ENCODE results near the gene RFWD3.

RFWD3 gene

DNA sequence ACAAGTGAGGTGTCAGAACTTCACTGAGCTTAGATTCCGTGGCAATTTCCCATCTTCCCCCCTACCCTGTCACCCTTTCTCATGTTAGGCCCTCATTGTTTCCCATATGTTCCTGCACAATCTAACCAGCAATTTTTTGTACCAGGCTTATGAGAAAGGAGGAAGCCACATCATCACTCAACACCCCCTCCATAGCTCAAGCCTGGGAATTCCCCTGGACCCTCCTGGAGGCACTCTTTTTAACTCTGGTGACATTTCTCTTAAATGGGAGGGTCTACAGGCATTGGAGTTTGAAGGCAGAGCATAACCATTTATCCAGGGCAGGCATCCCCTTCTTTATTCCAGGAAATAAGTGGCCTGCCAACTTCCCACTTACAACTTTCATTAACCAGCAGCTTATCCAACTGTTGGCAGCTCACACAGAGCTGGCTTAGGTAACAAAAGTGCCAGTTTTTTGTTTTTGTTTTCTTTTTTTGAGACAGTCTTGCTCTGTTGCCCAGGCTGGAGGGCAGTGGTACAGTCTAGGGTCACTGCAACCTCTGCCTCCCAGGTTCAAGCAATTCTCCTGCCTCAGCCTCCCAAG, 49.4 kb downstream of the RFWD3 start:
- no peak for DNase-seq (ENCODE audit: low read depth)

DNA sequence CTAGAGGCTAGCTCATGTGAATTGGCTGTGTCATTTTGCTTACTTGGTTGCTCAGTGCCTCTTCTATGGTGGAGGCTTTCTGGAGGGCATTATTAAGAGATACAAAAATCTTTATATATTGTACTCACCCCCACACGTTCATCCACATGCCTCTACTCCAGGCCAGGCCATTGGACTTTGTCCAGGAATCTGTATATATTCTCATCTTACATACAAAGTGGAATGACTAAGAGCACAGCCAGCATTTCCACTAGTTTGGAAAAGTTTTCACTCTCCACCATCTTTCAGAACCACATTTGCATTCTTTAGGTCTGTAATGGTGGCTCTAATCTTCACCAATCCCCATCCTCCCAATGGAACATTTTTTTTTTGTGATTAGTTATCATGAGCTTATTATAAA, 55.0 kb downstream of the RFWD3 start:
- DNase-seq (ENCODE audit: low read depth) = no peak

DNA sequence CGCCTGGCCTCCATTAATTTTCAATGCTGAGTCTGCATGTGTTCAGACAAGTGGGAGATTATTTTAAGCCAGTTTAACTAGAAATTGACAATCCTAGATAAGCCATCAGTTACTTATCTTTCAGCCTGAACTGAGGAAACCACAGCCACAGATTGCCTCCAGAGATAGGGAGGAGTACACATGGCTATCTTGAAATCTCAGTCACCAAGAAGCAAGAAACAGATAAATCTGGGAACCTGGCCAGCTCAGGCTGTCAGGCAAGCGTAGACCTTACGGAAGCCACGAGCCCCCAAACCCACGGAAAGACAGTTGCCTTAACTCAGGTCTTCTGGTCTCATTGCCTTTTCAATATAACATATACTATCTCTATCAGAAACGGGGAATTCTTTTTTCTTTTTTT, 57.7 kb downstream of the RFWD3 start:
- no peak for DNase-seq (ENCODE audit: low read depth)

DNA sequence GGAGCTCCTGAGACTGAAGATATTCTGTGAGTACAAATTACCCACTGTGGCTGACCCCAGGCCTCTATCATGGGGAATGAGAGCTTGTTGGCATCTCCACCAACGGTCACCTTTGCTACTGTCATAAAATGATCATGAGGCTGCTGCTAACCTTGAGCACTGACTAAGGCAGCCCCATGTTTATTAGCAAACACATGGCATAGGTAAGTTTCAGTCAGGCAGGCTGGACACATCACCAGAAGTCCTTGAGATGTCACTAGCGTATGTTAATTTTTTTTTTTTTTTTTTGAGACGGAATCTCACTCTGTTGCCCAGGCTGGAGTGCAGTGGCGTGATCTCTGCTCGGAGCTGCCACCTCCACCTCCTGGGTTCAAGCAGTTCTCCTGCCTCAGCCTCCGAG, 58.3 kb downstream of the RFWD3 start:
- no peak for DNase-seq (ENCODE audit: low read depth)

DNA sequence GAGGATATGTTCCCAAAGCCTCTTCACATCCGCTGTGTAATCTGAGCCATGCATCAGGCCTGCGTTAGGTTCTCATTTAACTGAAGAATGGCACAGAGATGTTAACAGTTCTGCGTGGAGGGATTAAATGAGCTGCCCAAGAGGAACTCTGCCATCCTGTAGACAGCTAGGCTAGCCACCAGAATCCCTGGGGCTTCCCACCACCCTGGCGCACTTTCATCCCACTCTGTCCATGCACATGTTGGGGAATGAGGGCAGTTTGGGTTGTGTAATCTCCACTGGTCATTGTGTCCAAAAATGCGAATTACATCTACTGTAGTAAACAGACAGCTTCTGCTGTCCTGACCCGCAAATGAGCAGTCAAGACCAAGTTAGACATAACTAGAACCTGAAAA, 58.7 kb downstream of the RFWD3 start:
- no peak for DNase-seq (ENCODE audit: low read depth)

DNA sequence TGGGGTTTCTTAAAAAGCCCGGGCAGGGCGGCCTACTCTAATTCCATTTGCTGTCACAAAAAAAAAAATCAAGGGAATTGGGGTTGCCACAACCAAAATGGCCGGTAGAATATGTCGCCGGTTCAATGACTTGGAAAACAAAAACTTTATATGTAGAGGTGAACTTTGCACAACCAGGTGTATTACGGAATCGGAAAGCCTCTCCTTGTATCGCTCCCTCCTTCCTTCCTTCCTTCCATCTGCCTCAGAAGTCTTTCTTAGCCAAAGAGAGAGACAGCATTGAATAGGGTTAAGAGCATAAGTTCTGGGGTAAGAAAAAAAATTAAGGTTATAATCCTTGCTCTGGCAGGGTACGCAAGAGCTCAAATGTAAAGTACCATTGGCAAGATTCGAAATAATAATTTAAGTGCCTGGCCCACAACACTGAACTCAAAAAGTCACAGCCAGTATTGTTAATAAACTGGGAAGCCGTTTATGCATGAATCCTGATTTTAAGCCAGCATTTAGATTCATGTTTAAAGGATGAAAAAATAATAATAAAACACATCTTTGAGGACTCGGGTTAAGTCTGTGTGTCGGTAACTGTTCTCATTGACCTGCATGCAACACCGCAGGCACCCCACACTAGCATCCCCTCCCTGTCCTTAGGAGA, 59.2 kb downstream of the RFWD3 start:
- no peak for DNase-seq (ENCODE audit: low read depth)

DNA sequence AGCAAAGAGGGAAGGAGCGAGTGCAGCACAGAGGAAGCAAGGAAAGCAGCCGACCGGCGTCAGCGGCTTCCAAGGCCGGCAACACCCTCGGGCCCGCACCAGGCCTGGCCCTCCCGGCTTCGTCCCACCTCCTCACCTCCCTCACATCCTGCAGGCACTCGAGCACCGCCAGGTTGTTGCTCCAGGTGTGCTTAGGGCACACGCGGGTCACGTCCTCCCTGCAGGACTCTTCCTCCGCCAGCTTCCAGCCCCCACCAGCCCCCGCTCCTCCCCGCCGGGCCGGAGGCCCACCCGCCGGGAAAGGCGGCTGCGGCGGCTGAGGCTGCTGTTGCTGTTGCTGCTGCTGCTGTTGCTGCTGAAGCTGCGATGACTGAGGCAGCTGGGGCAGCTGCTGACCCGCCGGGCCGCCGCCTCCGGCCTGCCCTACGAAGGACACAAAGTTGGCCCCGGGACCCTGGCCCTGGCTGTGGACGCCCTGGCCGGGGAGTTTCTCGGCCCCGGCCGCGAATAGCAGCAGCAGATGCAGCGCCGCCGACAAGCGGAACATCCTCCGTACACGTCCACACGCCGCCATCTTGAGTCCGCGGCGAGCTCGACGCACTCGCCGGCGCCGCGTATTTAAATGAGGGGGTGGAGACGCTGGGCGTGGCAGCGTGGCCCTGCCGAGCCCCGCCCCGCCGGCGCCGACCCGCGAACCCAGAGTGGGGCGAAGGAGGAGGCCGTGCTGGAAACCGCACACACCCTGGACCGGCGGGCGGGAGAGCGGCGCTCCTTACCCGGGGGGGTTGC, 60.0 kb downstream of the RFWD3 start, which contains the start of gene GLG1:
Gene GLG1 (minus strand): TSS at position 594 of the 789 bp plus-strand sequence. CDS start 20 bp downstream, at position 574.
- peak; percentile 79 for DNase-seq (ENCODE audit: low read depth)

DNA sequence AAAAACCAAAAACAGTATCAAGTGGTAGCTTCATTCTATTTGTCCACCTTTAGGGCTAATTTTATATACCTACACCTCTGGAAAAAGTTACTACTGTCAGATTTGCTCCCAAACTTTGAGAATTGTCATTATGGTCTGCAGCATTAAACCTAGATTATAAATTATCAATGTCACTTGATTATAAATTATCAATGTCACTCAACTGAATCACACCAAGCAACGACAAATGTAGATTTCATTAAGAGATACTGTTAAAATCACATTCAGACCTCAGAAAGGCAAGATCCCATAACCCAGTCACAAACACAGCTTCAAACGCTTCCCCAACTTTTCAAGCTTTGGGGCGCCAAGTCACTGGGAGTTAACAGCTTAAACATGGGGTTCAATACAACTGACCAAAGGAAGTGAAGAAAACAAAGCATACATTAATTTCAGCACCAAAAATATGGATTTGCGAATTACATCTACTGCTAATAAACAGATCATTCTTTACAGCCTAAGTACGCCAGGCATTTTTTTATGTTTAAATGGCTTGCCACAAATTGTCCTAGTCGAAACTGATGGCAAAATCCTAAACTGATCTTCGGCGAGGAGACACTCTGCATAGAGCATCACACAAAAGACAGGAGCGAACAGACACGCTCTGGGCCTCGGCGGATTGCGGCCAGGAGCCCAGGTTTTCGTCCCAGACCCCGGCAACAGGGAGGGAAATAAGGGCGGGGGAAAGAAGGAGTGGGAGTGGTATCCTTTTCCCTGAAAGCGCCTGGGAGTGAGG, 60.7 kb downstream of the RFWD3 start:
- DNase-seq (ENCODE audit: low read depth) = no peak

DNA sequence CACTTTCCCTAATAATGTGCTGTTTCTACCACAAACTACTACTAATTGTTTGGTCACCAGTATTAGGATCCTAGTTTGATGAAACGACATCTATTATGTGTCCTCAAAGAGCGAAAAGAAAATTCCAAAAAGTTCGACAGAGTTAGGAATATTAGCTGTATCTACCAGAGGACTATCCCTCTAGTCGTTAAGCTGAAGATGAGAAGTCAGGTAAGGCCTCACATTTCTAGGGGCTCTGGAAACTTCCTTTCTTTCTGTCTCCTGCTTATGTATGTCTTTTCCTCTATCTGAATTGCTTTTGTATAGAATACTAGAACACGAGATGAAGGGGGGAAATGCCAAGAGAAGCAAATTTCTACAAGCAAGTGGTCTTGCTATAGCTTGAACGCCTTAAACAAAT, 61.3 kb downstream of the RFWD3 start:
- no peak for DNase-seq (ENCODE audit: low read depth)

DNA sequence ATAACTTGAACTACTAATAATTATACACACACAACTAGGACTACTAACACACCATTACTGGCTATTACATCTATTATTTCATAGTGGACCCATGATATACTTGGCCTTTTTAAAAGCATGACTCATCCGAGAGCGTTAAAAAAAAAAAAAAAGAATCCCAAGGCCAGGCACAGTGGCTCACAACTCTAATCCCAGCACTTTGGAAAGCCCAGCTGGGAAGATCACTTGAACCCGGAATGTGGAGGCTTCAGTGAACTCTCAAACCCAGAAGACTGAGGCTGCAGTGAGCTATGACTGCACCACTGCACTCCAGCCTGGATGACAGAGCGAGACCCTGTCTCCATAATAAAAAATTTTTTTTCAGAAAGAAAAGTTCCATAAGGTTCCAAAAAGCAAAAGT, 62.8 kb downstream of the RFWD3 start:
- no peak for DNase-seq (ENCODE audit: low read depth)

DNA sequence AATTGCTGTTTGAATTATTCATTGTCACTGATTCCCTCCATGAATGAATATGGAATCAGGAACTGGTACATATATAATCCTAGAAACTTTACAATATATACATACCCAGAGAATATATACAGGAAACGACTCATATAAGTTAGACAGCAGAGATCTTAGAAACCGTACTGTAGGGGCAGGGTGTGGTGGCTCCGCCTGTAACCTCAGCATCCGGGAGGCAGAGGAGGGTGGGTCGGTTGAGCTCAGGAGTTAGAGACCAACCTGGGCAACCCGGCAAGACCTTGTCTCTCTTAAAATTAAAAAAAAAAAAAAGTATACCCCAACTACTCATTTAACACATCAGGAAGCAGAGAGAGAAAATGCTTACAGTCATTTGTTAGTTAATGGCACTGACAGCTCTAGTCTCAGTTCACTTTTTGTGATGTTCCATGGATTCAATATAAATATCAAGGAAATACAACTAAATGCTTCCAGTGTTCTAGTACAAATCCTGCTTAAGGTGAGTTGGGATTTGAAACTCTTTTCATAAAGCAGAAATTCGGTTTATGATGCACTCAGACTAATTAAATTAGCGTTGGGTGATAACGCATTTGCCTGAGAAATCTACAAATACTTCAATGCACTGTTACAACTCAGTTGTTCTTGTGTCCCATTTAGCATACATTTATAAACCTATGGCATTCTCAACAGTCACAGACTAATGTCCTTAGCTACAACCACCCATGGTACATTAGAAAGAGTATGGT, 65.4 kb downstream of the RFWD3 start:
- no peak for DNase-seq (ENCODE audit: low read depth)

DNA sequence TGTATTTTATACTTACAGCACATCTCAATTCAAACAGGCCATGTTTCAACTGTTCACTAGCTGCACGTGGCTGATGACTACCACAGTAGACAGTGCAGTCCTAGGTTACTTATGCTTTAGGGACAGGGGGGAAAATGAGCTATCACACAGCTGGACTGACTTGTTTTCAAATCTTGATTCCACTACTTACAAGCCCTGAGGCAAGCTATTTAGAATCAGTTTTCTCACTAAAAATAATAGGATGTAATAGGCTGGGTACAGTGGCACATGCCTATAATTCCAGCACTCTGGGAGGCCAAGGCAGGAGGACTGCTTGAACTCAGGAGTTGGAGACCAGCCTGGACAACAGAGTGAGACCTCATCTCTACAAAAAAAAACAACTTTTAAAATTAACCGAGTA, 70.1 kb downstream of the RFWD3 start:
- DNase-seq (ENCODE audit: low read depth) = no peak

DNA sequence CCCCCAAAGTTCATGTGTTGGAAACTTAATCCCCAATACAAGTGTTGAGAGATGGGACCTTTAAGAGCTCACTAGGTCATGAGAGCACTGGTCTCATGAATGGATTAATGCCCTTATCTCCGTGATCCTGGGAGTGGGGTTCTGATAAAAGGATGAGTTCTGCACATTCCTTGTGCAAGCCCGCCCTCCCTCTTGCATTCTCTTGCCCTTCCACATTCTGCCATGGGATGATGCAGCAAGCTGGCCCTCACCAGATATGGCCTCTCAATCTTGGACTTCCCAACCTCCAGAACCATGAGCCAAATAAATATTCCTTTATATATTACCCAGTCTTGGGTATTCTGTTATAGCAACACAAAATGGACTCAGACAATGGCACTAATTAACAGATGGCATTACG, 73.8 kb downstream of the RFWD3 start:
- no peak for DNase-seq (ENCODE audit: low read depth)

DNA sequence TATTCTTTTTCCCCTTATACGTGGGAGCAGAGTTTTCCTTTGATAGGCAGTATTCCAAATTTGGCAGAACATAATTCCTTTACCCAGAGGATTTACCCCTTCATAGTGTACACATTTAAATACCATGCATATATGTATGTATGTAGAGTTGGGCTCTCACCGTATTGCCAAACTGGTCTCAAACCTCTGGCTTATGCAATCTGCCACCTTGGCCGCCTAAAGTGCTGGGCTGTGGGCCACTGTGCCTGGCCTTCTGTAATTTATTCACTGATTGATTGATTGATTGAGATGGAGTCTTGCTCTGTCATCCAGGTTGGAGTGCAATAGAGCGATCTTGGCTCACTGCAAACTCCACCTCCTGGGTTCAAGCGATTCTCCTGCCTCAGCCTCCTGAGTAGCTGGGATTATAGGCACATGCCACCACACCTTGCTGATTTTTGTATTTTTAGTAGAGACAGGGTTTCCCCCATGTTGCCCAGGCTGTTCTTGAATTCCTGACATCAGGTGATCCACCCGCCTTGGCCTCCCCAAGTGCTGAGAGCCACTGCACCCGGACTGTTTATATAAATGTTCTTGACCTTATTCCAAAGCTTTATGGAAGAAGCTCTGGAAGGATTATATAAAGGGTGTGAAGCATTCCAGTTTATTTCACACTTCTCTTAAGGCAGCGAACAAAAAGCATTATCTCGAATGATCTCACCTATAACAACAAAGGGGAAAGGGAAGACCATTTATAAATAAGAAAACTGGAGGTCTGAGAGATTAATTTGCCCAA, 74.6 kb downstream of the RFWD3 start:
- DNase-seq (ENCODE audit: low read depth) = no peak

DNA sequence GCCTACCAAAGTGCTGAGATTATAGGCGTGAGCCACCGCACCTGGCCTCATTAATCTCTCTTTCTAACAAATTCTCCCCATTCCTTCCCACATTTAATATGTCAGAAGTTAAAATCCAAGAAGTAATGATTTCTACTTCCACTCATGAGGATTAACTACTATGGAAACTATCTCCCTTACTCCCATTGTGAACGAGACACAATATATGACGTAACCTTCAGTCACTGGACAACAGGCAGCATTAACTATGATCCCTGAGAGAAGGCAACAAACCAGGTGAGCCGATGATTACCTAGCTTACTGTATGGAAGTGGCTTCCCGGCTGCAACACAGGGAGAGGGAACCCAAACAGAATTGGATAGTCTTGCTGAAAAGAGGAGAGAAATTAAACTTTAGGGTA, 79.7 kb downstream of the RFWD3 start:
- no peak for DNase-seq (ENCODE audit: low read depth)

DNA sequence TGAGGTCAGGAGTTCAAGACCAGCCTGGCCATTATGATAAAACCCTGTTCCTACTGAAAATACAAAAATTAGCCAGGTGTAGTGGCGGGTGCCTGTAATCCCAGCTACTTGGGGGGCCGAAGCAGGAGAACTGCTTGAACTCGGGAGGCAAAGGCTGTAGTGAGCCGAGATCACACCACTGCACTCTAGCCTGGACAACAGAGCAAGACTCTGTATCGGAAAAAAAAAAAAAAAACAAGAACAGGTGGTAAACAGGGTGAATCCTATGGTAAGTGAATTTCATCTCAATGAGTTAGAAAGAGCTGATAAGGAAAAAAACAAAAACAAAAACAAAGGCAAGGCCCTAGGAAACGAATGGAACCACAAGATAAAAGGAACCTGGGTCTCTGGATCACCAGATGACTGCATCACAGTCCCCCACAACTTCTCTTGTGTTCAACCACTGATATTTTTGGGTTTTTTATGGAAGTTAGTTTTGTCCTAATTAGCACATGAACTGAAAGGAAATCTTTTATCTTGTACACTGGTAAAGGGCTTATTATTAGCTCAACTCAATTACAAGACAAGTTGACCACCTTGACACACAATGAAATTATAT, 80.7 kb downstream of the RFWD3 start:
- no peak for DNase-seq (ENCODE audit: low read depth)

DNA sequence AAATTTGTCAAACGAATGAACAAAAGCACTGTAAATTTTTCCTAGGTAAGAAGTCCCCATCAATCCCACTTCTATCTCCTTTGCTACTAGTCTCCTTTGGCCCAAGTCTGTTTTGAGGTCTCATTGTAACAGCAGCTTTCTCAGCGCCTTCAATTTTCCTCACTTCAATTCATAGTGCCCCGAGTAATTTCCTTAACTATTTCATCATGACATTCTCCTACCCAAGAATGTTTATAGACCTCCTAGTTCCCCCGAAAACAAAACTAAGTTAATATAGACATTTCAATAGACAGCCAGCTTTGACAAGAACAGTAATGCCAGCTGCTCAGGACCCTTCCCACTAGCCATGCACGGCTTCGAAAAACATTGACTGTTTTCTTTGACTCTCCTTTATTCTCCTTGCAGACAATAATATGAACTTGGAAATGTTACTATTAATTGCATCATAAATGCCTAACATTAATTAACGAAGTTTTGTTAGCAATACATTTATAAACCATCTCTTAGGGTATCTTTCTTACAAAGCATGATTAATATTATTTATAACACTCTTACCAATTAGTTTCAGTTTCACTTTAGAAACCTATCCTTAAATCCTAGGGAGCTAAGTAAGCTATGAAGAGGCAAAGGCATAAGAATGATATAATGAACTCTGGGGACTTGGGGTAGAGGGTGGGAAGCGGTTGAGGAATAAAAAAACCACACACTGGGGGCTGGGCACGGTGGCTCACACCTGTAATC, 82.6 kb downstream of the RFWD3 start:
- DNase-seq (ENCODE audit: low read depth) = no peak

DNA sequence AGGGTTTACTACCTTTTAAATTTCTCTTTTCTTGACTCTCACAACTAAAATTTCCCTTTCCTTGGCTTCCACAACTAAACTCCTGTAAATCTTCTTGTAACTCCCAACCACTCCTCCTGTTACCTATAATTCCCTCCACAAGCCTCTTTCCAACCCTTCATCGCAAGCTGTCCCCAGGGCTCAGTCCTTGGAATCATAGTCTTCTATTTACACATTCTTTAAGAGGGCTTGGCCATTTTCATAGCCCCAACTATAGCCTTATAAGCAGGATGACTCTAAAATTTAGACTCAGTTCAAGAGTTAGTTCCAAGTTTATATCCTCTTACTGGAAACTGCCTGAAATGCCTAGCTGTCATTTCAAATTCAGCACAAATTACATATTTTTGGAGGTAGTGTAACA, 83.7 kb downstream of the RFWD3 start:
- DNase-seq (ENCODE audit: low read depth) = no peak

DNA sequence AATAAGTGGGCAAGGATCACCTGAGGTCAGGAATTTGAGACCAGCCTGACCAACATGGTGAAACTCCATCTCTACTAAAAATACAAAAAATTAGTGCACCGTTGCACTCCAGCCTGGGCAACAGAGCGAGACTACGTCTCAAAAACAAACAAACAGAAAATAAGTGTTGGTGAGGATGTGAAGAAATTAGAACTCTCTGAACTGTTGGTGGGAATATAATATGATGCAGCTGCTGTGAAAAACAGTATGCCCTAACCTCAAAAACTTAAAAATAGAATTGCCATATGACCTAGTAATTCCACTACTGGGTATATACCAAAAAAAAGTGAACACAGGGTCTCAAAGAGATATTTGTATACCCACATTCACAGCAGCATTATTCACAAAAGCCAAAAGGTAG, 85.8 kb downstream of the RFWD3 start:
- no peak for DNase-seq (ENCODE audit: low read depth)

DNA sequence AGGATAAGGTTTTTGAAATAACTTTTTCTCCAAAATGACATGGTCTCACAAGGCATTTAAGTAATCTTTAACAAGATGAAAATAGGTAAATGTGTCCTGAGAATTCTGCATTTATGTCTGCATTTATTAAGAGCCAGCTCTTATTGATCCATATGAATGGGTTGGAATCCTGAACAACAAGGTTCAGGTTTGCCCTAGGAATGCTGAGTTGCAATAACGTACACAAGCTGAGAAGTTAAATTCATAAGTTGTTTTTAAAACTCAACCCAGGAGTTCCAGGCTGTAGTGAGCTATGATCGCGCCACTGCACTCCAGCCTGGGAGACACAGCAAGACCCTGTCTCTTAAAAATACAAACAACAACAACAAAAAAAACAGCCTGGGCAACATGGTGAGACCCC, 87.8 kb downstream of the RFWD3 start:
- DNase-seq (ENCODE audit: low read depth) = no peak

Data from GM04504 (cell line).